Activated CD8-positive, alpha-beta memory T cell treated with anti-CD3 and anti-CD28 coated beads, Interleukin-2, amount 50 U/mL, for 24 hours (primary cell): Measurements from ENCODE around the gene ATL1.
"Not testable (repeated sequence)": the region's sequence is repeated elsewhere in the genome, so short reads cannot be mapped to it uniquely, and the experiment has no call there.

Experiments
- DNase-seq: peaks from one replicate; pipeline ENCODE4 v3.0.0-alpha.2; 2020; ENCODE audit errors: extremely low read depth

Gene ATL1

GRCh38 chr14:50534416-50534815 lies 25.5 kb upstream of the ATL1 start:
- DNase-seq, result no peak

GRCh38 chr14:50534997-50535396 lies 24.9 kb upstream of the ATL1 start:
- no peak for DNase-seq

- not testable (repeated sequence) for DNase-seq
These were observed 21.9 kb upstream of the ATL1 start for GRCh38 chr14:50538034-50538433.

GRCh38 chr14:50539051-50539450 lies 20.9 kb upstream of the ATL1 start:
- DNase-seq, result no peak

GRCh38 chr14:50541159-50541567 lies 18.8 kb upstream of the ATL1 start:
- no peak for DNase-seq

- no peak for DNase-seq
These were observed 17.0 kb upstream of the ATL1 start for GRCh38 chr14:50542941-50543418.

- DNase-seq, result no peak
These were observed 15.0 kb upstream of the ATL1 start for GRCh38 chr14:50544911-50545310.

GRCh38 chr14:50545618-50546017 lies 14.3 kb upstream of the ATL1 start:
- no peak for DNase-seq

- DNase-seq, result no peak
These were observed 9.7 kb upstream of the ATL1 start for GRCh38 chr14:50550294-50550693.

- DNase-seq, result no peak
These were observed 8.1 kb upstream of the ATL1 start for GRCh38 chr14:50551877-50552276.

- DNase-seq, result not testable (repeated sequence)
These were observed 7.1 kb upstream of the ATL1 start for GRCh38 chr14:50552796-50553195.

- DNase-seq, result peak; percentile 14
These were observed 963 bp downstream of the ATL1 start for GRCh38 chr14:50560931-50561285.

- no peak for DNase-seq
These were observed 2.9 kb downstream of the ATL1 start for GRCh38 chr14:50562841-50563240.

GRCh38 chr14:50569714-50570274 lies 9.8 kb downstream of the ATL1 start:
- DNase-seq, result no peak

- no peak for DNase-seq
These were observed 13.9 kb downstream of the ATL1 start for GRCh38 chr14:50573862-50574261.

- DNase-seq, result no peak
These were observed 15.8 kb downstream of the ATL1 start for GRCh38 chr14:50575769-50576168.

GRCh38 chr14:50577982-50578381 lies 18.0 kb downstream of the ATL1 start:
- DNase-seq, result no peak

- no peak for DNase-seq
These were observed 18.5 kb downstream of the ATL1 start for GRCh38 chr14:50578433-50578832.

GRCh38 chr14:50590464-50590863 lies 30.5 kb downstream of the ATL1 start:
- DNase-seq, result no peak

GRCh38 chr14:50594577-50595316 lies 34.8 kb downstream of the ATL1 start:
- no peak for DNase-seq

GRCh38 chr14:50598765-50599164 lies 38.8 kb downstream of the ATL1 start:
- DNase-seq, result no peak

- no peak for DNase-seq
These were observed 39.9 kb downstream of the ATL1 start for GRCh38 chr14:50599700-50600444.

GRCh38 chr14:50600849-50601248 lies 40.9 kb downstream of the ATL1 start:
- no peak for DNase-seq
